Stimulated activated CD8-positive, alpha-beta memory T cell treated with anti-CD3 and anti-CD28 coated beads, Interleukin-4, amount 100 ng/mL, for 24 hours (primary cell): ENCODE data around the gene EML1.
"Not testable (repeated sequence)": the region's sequence is repeated elsewhere in the genome, so short reads cannot be mapped to it uniquely, and the experiment has no call there.

Experiments
- DNase-seq: peaks from one replicate; pipeline ENCODE4 v3.0.0-alpha.2; 2020; ENCODE audit warnings: low read depth

The EML1 gene

DNA sequence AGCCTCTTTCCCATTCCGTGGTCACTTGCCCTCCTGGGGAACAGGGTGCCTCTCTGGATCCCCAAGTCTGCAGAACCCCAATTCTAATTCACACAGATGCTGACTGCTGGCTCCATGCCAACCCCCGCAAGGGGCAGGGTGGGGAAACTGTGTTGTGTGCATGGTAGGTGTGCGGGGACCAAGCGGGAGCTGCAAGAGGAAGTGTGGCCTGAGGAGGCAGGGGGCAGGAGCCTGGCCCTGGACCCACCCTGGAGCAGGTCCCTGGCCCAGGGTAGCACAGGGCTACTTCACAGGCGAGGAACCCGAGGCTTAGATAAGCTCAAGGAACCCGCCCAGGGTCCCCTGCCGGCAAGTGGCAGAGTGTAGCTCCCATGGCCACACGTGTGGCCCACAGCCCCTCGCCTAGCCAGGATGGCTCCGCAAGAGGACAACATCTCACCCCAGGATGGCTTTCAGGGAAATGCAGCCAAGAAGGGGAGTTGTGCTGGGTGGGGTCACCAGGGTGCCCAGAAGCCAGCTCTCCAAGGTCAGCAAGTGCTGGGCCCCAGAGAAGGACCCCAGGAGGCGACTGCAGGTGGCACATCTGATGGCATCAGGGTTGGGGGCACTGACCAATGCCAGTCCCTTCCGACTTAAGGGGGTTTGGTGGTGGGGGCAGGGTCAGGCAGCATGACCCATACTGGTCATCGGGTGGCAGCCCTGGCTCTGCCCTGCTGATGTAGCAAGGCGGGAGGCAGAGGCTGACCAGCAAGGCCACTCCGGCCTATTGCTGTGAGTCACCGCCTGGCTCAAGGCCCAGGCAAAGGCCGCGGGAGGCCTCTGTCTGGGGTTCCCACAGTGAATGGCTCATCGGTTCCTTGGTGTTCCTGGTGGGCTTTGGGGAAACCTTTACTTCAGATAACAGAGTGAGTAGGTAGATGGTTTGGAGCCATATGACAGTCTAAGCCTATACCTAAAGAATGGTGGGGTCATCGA is 37.3 kb upstream of the EML1 start:
- DNase-seq = no peak

- DNase-seq = no peak
Observed at GRCh38 chr14:99756796-99757195, 36.4 kb upstream of the EML1 start.

DNA sequence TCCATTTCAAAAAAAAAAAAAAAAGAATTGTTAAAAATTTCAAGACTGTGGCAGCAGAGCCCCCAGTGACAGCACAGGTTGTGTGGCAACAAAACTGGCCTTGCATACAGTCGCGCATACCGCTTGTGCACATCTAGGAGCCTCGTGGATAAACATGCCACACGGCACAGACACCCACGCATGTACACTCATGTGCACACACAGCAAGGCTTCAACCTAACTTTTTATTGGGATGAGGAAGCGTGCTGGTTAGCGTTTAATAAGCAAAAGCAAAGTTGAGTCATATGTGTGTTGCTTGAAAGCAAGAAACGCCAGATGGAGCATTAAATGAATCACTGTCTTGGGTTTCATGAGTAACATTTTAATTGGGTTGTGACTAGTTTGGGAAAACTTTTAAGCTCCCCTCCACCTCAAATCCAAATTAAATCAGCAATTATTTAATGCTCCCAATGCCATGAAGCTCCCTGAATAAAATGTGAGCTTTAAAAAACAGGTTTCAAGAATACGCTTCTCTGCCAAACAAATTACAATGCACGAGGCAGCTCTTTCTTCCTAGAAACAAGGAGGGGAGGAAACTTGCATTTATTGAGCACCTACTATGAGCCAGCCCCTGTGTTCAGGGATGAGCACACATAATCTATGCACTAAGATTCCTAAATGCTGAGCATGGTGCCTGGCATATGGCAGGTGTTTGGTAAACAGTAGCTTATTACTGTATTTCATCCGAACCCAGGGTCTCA is 35.7 kb upstream of the EML1 start:
- no peak for DNase-seq

DNA sequence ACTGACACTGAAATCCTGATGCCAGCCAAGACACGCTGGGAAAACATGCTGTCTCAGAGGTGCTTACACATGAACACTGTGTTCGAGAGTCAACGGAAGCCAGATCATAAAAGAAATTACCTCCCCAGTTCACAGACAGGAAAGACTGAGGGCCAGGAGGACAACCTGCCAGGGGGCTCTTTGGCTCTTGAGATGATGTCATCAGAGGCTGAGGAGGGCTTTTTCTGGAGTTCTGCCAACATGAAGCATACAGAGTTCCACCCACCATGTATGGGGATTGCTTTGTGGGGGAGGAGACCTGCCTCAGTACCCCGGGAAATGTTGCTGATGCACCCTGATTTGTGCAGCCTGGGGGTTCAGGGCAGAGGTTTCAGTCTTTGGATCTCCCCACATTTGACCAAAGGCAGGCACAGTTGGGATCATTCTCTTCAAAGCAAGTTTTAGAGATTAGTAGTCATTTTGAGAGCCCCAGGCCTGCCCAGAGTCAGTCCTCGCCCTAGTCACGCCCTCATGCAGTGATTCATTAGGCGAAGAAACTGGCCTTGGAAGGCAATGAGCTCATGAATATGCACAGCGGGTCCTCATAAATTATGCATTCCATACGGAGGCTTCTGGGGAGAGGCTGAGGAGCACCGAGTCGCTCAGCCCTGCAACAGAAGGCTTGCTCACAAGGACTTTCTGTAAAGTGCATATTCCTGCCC is 34.9 kb upstream of the EML1 start:
- DNase-seq = no peak

DNA sequence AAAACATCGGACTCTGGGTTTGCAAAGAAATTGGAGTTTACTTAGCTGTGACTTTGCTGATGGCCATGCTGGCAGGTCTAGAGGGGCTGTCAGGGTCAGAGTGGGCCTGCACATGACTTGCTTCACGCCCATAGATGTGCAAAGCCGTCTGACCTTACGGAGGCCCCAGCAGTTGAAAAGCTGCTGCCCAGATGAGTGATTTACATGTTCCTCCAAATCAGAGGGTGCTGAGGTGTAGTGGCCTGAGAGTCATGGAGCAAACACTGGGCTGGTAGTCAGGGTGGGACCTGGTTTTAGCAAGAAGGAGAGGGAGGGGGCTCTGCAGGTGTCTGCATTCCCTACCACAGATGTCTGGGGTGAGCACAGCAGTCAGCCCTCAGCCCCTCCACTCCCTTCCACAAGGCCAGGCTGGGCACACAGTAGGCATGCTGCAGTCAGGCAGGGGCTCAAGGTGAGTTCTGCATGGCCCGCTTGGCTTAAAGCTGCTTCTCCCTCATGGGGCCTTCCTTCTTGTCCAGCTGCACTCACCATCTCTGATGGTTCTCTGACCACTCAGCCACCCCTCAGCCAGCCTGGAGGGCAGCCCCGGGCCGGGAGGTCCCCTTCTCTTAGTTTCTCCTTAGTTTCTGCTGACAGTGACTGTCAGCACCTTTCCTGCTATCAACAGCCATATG is 34.2 kb upstream of the EML1 start:
- no peak for DNase-seq

GRCh38 chr14:99759546-99759925 is 33.7 kb upstream of the EML1 start:
- no peak for DNase-seq

GRCh38 chr14:99760817-99761216 is 32.4 kb upstream of the EML1 start:
- no peak for DNase-seq

- not testable (repeated sequence) for DNase-seq
Observed at GRCh38 chr14:99762911-99763310, 30.3 kb upstream of the EML1 start.

DNA sequence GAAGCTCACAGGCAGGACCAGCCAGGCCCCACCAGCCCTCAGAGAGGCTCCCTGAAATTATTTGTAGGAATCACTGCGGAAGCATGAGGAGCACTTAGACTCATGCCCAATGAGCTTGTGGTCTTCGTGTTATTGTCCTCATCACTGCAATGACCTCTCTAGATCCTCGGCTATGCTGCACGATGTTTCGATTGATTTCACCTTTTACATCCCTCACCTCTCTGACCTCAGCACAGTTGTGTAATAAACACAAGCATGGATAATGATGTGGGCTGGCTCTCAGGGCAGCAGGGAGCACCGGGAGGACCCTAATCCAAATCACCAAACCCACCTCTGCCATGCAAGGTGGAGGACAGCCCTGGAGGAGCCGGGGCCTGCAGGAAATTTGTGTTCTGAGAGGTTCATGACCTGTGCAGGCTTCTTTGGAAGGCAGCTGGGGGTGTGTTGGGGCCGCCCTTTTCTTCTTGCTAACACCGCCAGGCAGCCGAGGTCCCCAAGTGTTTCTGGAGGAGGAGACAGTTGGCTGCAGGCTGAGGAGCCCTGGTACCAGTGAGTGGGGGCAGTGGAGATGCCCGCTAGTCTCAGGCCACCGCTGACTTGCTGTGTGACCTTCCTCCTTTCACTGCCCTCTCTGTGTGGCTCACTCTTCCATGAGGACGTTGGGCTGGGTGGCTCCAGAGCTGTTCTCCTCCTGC is 29.5 kb upstream of the EML1 start:
- DNase-seq = no peak

DNA sequence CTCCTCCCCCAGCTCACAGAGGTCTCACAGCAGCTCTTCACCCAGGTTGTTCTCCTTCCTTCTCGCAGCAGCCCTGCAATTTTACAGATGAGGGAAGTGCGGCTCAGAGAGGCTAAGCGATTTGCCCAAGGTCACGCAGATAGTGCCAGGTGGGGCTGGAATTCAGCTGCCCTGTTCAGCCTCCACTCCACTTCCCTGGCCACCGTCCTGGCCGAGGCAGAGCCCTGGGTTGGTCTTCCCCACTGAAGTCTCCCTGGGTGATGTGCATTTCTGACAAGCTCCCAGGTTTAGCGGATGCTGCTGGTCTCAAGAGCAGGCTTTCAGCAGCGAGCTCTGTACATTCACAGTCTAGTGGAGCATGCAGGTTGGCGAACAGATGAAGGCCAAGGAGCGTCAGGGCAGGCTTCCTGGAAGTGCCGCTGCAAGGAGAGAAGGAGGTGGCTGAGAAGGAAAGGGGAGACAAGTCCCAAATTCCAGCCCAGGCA is 28.9 kb upstream of the EML1 start:
- DNase-seq = no peak

DNA sequence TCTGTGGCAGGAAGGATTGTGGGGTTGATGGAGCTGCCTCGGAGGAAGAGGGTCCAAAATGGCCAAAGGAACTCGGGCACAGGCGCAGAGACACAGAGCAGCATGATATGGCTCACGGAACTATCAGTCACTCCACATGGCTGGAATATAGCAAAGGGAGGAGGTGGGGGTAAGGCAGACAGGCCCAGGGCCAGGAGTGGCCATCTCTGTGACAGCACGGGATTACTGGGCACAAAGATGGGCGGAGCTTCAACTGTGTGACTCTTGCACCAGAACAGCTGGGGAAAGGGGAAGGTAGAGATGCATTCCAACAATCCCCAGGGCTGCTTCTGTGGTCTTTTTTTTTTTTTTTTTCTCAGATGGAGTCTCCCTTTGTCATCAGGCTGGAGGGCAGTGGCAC is 24.8 kb upstream of the EML1 start:
- no peak for DNase-seq

DNA sequence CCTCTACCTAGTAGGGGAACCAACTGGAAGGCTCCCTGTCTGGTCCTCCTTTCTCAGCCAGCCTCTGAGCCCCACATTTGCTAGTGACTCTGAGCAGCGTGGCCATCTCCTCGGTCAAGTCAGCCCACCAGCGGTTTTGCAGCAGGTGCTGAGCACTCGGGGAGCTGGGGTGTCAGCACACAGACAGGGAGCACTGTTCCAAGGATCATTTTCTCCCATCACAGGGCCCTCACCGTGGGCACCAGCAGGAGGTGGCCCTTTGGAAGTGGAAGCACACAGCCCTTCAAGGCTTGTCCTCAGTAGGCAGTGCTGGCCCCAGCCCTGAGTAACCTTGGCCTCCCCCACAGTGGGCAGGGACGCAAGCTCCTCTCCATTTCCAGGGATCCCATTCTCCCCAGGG is 24.1 kb upstream of the EML1 start:
- DNase-seq = no peak

DNA sequence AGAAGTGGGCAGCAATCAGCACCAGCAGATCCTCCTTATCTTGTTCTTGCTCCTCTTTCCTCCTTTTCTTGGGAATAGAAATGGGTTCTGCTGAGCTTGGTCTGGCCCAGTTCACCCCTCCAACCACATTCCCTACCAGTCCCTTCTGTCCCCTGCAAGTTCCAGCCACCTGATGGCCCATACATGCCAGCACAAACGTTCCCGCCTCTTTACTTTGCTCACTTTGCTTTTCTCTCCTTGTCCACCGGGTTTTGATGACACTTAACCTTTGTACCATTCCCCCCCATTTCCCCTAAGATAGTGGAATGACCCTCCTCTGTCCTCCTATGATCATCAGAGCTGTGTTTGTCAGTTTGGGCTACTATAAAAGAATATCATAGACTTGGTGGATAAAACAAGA is 23.4 kb upstream of the EML1 start:
- no peak for DNase-seq

- DNase-seq = no peak
Observed at GRCh38 chr14:99772371-99773283, 20.6 kb upstream of the EML1 start.

GRCh38 chr14:99773521-99774497 is 19.4 kb upstream of the EML1 start:
- DNase-seq = no peak

- no peak for DNase-seq
Observed at GRCh38 chr14:99774556-99775307, 18.5 kb upstream of the EML1 start.

- no peak for DNase-seq
Observed at GRCh38 chr14:99775351-99775750, 17.9 kb upstream of the EML1 start.

DNA sequence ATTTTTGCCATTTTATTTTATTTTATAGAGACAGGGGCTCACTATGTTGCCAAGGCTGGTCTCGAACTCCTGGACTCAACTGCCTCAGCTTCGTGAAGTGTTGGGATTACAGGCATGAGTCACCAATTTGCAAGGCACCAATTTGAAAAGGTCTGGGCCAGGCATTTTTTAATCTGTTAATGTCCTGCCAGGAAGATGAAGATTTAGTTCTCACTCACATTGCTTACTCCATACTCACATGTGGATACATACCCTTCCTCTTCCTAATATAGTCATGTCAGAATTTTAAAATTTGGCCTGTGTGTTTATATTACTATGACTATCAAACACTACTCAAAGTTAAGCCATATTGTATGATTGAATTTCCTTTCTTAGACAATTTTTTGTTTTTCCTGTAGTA is 15.3 kb upstream of the EML1 start:
- no peak for DNase-seq
